Fibroblast of peridontal ligament (primary cell): ENCODE data around the gene SEC11A.

Experiments used
- DNase-seq: peaks from one replicate; pipeline ENCODE4 v3.0.0-alpha.2; 2010; ENCODE audit errors: extremely low read depth

SEC11A gene

GRCh38 chr15:84681831-84682230 lies 34.1 kb downstream of the SEC11A start:
- no peak for DNase-seq

- DNase-seq = peak; percentile 95
Observed at GRCh38 chr15:84671211-84671610, 44.7 kb downstream of the SEC11A start.

GRCh38 chr15:84669726-84670125 lies 46.2 kb downstream of the SEC11A start:
- peak; percentile 96 for DNase-seq

- no peak for DNase-seq
Observed at GRCh38 chr15:84668221-84668982, 47.5 kb downstream of the SEC11A start.

- no peak for DNase-seq
Observed at GRCh38 chr15:84666373-84666772, 49.6 kb downstream of the SEC11A start.

GRCh38 chr15:84661001-84661400 lies 54.9 kb downstream of the SEC11A start:
- no peak for DNase-seq

- no peak for DNase-seq
Observed at GRCh38 chr15:84659904-84660781, 55.8 kb downstream of the SEC11A start.

- no peak for DNase-seq
Observed at GRCh38 chr15:84658788-84659411, 57.0 kb downstream of the SEC11A start.

GRCh38 chr15:84658080-84658787 lies 57.7 kb downstream of the SEC11A start, which contains the start of gene NMB:
TSS of gene NMB (minus strand) at chr15:84658199. CDS start at chr15:84658152, 47 bp downstream.
- peak; percentile 51 for DNase-seq

GRCh38 chr15:84657748-84658079 lies 58.2 kb downstream of the SEC11A start:
- DNase-seq = no peak

GRCh38 chr15:84656972-84657371 lies 59.0 kb downstream of the SEC11A start:
- DNase-seq = no peak

- DNase-seq = peak; percentile 80
Observed at GRCh38 chr15:84654689-84655453, 61.1 kb downstream of the SEC11A start.

GRCh38 chr15:84653910-84654688 lies 61.8 kb downstream of the SEC11A start, which contains the start of gene WDR73:
TSS of gene WDR73 (minus strand) at chr15:84654283. CDS start at chr15:84654274, 9 bp downstream.
- DNase-seq = peak; percentile 90

GRCh38 chr15:84653584-84653909 lies 62.4 kb downstream of the SEC11A start:
- DNase-seq = no peak

GRCh38 chr15:84649706-84650105 lies 66.2 kb downstream of the SEC11A start:
- DNase-seq = peak; percentile 42

GRCh38 chr15:84648539-84648938 lies 67.4 kb downstream of the SEC11A start:
- DNase-seq = no peak

GRCh38 chr15:84647726-84648125 lies 68.2 kb downstream of the SEC11A start:
- DNase-seq = no peak

- no peak for DNase-seq
Observed at GRCh38 chr15:84645997-84646396, 69.9 kb downstream of the SEC11A start.

GRCh38 chr15:84645496-84645895 lies 70.4 kb downstream of the SEC11A start:
- no peak for DNase-seq

GRCh38 chr15:84643838-84644237 lies 72.1 kb downstream of the SEC11A start:
- DNase-seq = no peak
